ENCODE measurements around the gene MANBA. TPM values are rescaled to one million over a fixed set of nuclear protein-coding genes. Genes with fewer than 3 reads are reported as not detected.

MANBA gene
- total RNA-seq, 1 experiment from 2014 or later: 4.0 TPM

DNA sequence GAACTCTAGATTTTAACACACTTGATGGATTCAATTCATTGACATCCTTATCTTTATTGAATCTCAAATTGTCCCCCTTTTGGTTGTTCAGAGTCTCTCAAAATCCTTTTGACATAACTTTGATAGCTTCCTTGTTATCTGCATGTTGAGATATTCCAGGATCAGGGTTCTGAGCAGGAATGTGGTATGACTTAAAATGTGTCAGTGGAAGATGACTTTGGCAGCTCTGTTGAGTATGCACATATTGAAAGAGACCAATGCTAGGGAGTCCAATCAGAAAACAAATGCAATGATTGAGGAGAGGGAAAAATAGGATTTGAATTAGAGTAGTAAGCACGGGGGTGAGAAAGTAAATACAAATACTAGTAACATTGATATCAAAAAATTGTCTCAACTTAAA, 93.8 kb downstream of the MANBA start:
- Histone ChIP-seq H3K36me3 (ENCODE audit: insufficient read depth, low read length, poor library complexity, severe bottlenecking) (no peaks in the 10 kb centered on the region), H3K27ac (ENCODE audit: low read depth, low read length, poor library complexity, severe bottlenecking) (no peak overlapping the region), H3K9me3 (ENCODE audit: low read depth, low read length, poor library complexity, severe bottlenecking) (no peaks in the 10 kb centered on the region), H3K4me1 (ENCODE audit: insufficient read depth, low read length, poor library complexity, severe bottlenecking) (peaks cover 6% of the 10 kb centered on the region), H3K4me3 (ENCODE audit: low read depth, low read length, poor library complexity, severe bottlenecking) (no peak overlapping the region), H3K27me3 (replicated peaks; ENCODE audit: insufficient read depth, low read depth, low read length, poor library complexity) (no peaks in the 10 kb centered on the region)
- BruUV-seq (replicated peaks): no TSS peak
- ChIA-PET POLR2A (ENCODE audit: low non-redundant PET) (no interaction called here), CTCF (no interaction called here)
- TF ChIP-seq EZH2 (IDR thresholded peaks at IDR 0.05; ENCODE audit: borderline replicate concordance, low read depth, low read length, poor library complexity, severe bottlenecking): no peak
- TF ChIP-seq, protein P1, sequence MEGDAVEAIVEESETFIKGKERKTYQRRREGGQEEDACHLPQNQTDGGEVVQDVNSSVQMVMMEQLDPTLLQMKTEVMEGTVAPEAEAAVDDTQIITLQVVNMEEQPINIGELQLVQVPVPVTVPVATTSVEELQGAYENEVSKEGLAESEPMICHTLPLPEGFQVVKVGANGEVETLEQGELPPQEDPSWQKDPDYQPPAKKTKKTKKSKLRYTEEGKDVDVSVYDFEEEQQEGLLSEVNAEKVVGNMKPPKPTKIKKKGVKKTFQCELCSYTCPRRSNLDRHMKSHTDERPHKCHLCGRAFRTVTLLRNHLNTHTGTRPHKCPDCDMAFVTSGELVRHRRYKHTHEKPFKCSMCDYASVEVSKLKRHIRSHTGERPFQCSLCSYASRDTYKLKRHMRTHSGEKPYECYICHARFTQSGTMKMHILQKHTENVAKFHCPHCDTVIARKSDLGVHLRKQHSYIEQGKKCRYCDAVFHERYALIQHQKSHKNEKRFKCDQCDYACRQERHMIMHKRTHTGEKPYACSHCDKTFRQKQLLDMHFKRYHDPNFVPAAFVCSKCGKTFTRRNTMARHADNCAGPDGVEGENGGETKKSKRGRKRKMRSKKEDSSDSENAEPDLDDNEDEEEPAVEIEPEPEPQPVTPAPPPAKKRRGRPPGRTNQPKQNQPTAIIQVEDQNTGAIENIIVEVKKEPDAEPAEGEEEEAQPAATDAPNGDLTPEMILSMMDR (conservative IDR thresholded peaks at IDR 0.05; ENCODE audit: low read depth, low read length): no peak
- intact Hi-C loops (cut with micrococcal nuclease; ENCODE audit: unreplicated experiment): no loop called here
- DNase-seq (ENCODE audit: low spot score): no peak

DNA sequence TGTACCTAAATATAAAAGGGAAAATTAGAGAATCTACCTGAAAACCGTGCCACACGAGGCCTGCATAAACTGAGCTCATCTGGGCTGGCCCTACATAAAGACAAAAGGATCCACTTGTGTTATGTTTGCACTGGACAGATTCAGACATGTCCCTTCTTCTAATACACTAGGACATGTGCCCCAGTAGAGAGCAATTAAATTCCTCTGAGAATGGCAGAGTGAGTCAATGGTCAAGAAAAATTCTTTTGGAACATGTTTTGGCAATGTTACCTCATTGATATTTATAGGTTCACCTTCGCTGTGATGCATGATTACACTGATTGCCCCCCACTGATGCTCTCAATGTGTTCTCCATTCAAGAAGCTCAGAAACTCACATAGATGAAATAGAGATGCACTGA, 95.2 kb downstream of the MANBA start:
- no peak for DNase-seq (ENCODE audit: low spot score)
- no TSS peak for BruUV-seq (replicated peaks)
- H3K4me3 ChIP-seq (ENCODE audit: low read depth, low read length, poor library complexity, severe bottlenecking): no peak overlapping the region
- CTCF ChIA-PET: no interaction called here
- POLR2A ChIA-PET (ENCODE audit: low non-redundant PET): no interaction called here
- no peak overlapping the region for H3K27ac ChIP-seq (ENCODE audit: low read depth, low read length, poor library complexity, severe bottlenecking)
- H3K9me3 ChIP-seq (ENCODE audit: low read depth, low read length, poor library complexity, severe bottlenecking): no peaks in the 10 kb centered on the region
- intact Hi-C loops (cut with micrococcal nuclease; ENCODE audit: unreplicated experiment): no loop called here
- TF ChIP-seq EZH2 (IDR thresholded peaks at IDR 0.05; ENCODE audit: borderline replicate concordance, low read depth, low read length, poor library complexity, severe bottlenecking): no peak
- TF ChIP-seq, protein P1 (conservative IDR thresholded peaks at IDR 0.05; ENCODE audit: low read depth, low read length): no peak
- H3K4me1 ChIP-seq (ENCODE audit: insufficient read depth, low read length, poor library complexity, severe bottlenecking): peaks cover 6% of the 10 kb centered on the region
- no peaks in the 10 kb centered on the region for H3K27me3 ChIP-seq (replicated peaks; ENCODE audit: insufficient read depth, low read depth, low read length, poor library complexity)
- no peaks in the 10 kb centered on the region for H3K36me3 ChIP-seq (ENCODE audit: insufficient read depth, low read length, poor library complexity, severe bottlenecking)

DNA sequence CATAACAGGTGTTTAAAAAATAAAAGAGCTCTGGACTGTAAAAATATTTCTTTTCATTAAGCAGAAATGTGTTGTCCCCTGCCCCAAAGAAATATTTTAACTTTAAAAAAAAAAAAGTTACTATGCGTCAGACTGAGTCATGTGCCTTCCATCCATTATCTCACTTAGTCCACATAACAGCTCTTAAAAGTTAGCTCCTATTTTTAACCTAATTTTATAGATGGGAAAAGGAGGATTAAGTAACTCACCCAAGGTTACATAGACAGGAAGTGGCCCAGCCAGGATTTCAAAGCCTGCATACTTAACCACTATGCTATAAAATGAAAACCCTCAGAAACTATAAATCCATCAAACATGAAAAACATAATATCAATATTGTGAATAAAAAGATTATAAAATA, 97.7 kb downstream of the MANBA start:
- no peaks in the 10 kb centered on the region for H3K27me3 ChIP-seq (replicated peaks; ENCODE audit: insufficient read depth, low read depth, low read length, poor library complexity)
- intact Hi-C loops (cut with micrococcal nuclease; ENCODE audit: unreplicated experiment): no loop called here
- no peak overlapping the region for H3K4me3 ChIP-seq (ENCODE audit: low read depth, low read length, poor library complexity, severe bottlenecking)
- H3K27ac ChIP-seq (ENCODE audit: low read depth, low read length, poor library complexity, severe bottlenecking): no peak overlapping the region
- TF ChIP-seq, protein P1 (conservative IDR thresholded peaks at IDR 0.05; ENCODE audit: low read depth, low read length): no peak
- TF ChIP-seq EZH2 (IDR thresholded peaks at IDR 0.05; ENCODE audit: borderline replicate concordance, low read depth, low read length, poor library complexity, severe bottlenecking): no peak
- no TSS peak for BruUV-seq (replicated peaks)
- CTCF ChIA-PET: interaction anchor here (0.7 kb wide), 2 partner anchors 104 to 369 kb away, joined by 3 read pairs; no protein-coding TSS in a partner anchor
- peak; percentile 60 for DNase-seq (ENCODE audit: low spot score)
- H3K4me1 ChIP-seq (ENCODE audit: insufficient read depth, low read length, poor library complexity, severe bottlenecking): peaks cover 6% of the 10 kb centered on the region
- no peaks in the 10 kb centered on the region for H3K9me3 ChIP-seq (ENCODE audit: low read depth, low read length, poor library complexity, severe bottlenecking)
- POLR2A ChIA-PET (ENCODE audit: low non-redundant PET): no interaction called here
- H3K36me3 ChIP-seq (ENCODE audit: insufficient read depth, low read length, poor library complexity, severe bottlenecking): no peaks in the 10 kb centered on the region
